ENCODE data around the gene KCNJ8. TPM values are rescaled to one million over a fixed set of nuclear protein-coding genes. Genes with fewer than 3 reads are reported as not detected.
A peak's percentile ranks its signal among the peaks of the same experiment; 100 is the strongest.

KCNJ8 gene
- total and polyA plus RNA-seq, 8 donors: 5.7 to 19.6 (median 8.9) TPM; not detected in 2

GRCh38 chr12:21757735-21758134, 16.8 kb downstream of the KCNJ8 start:
- no peaks in the 10 kb centered on the region for H3K36me3 ChIP-seq
- no peak overlapping the region for H3K4me3 ChIP-seq
- 52 to 73% (median 64%) methylated on average over 2 of the region's 2 CpGs for WGBS, 5 donors
- intact Hi-C loops (cut with DNase I; ENCODE audit: low total_unique reads): no loop called here
- no peak for TF ChIP-seq CTCF (IDR thresholded peaks at IDR 0.05)
- TF ChIP-seq POLR2A (IDR thresholded peaks at IDR 0.05): no peak
- TF ChIP-seq POLR2AphosphoS5 (IDR thresholded peaks at IDR 0.05): no peak
- no peak overlapping the region for H3K27ac ChIP-seq
- peaks cover 0 to 12% (median 6%) of the 10 kb centered on the region in 4 donors for H3K4me1 ChIP-seq
- DNase-seq: no peak
- no peaks in the 10 kb centered on the region for H3K27me3 ChIP-seq
- H3K9me3 ChIP-seq: no peaks in the 10 kb centered on the region

GRCh38 chr12:21756699-21757098, 17.8 kb downstream of the KCNJ8 start:
- no peak for DNase-seq
- no peaks in the 10 kb centered on the region for H3K9me3 ChIP-seq
- peaks cover 0 to 17% (median 7%) of the 10 kb centered on the region in 4 donors for H3K4me1 ChIP-seq
- 37 to 69% (median 39%) methylated on average over 4 of the region's 4 CpGs for whole genome bisulfite sequencing, 5 donors
- H3K36me3 ChIP-seq: no peaks in the 10 kb centered on the region
- H3K4me3 ChIP-seq: no peak overlapping the region
- H3K27ac ChIP-seq: no peak overlapping the region
- intact Hi-C loops (cut with DNase I; ENCODE audit: low total_unique reads): no loop called here
- no peaks in the 10 kb centered on the region for H3K27me3 ChIP-seq
- TF ChIP-seq CTCF (IDR thresholded peaks at IDR 0.05): no peak
- TF ChIP-seq POLR2AphosphoS5 (IDR thresholded peaks at IDR 0.05): no peak
- no peak for TF ChIP-seq POLR2A (IDR thresholded peaks at IDR 0.05)
- TF ChIP-seq EP300 (IDR thresholded peaks at IDR 0.05): no peak

GRCh38 chr12:21751517-21751916, 23.0 kb downstream of the KCNJ8 start:
- DNase-seq: peak in 1 of 2 donors; percentile 81
- H3K27ac ChIP-seq: peak overlapping the region in 2 of 5 donors; percentile 1 to 32

GRCh38 chr12:21745258-21745657, 29.2 kb downstream of the KCNJ8 start:
- DNase-seq: no peak
- Histone ChIP-seq H3K4me1 (no peaks in the 10 kb centered on the region), H3K36me3 (no peaks in the 10 kb centered on the region), H3K27me3 (no peaks in the 10 kb centered on the region), H3K9me3 (no peaks in the 10 kb centered on the region), H3K27ac (no peak overlapping the region), H3K4me3 (no peak overlapping the region)
- intact Hi-C loops (cut with DNase I; ENCODE audit: low total_unique reads): no loop called here
- 85 to 93% (median 87%) methylated on average over 6 of the region's 6 CpGs for WGBS, 5 donors
- TF ChIP-seq CTCF (IDR thresholded peaks at IDR 0.05) (no peak), EP300 (IDR thresholded peaks at IDR 0.05) (no peak), POLR2A (IDR thresholded peaks at IDR 0.05) (no peak)

More at GRCh38 chr12:21751517-21751916, 23.0 kb downstream of the KCNJ8 start:
- peaks cover 0 to 15% (median 10%) of the 10 kb centered on the region in 4 donors for H3K4me1 ChIP-seq
- no peaks in the 10 kb centered on the region for H3K36me3 ChIP-seq
- intact Hi-C loops (cut with DNase I; ENCODE audit: low total_unique reads): no loop called here
- 20 to 31% (median 28%) methylated on average over 4 of the region's 4 CpGs for WGBS, 5 donors
- no peaks in the 10 kb centered on the region for H3K27me3 ChIP-seq
- no peak overlapping the region for H3K4me3 ChIP-seq
- no peaks in the 10 kb centered on the region for H3K9me3 ChIP-seq
- no peak for TF ChIP-seq EP300 (IDR thresholded peaks at IDR 0.05)
- TF ChIP-seq POLR2AphosphoS5 (IDR thresholded peaks at IDR 0.05): peak in 1 of 3 donors; percentile 41
- no peak for TF ChIP-seq CTCF (IDR thresholded peaks at IDR 0.05)
- no peak for TF ChIP-seq POLR2A (IDR thresholded peaks at IDR 0.05)
